CD14-positive monocyte (primary cell): ENCODE results near the gene CEACAM4. TPM values are rescaled to one million over a fixed set of nuclear protein-coding genes. Genes with fewer than 3 reads are reported as not detected.

Experiments used
- DNase-seq, 3 donors: peaks; one replicate each; pipeline ENCODE4 v3.0.0-alpha.2; 2011 to 2022
- H2AFZ ChIP-seq: 2 replicates; pipeline ENCODE4 v1.6.0; 2012; ENCODE audit warnings: mild to moderate bottlenecking, low read depth, low read length, inconsistent platforms; ENCODE audit not compliant: insufficient read depth, poor library complexity, severe bottlenecking
- H3K27ac ChIP-seq, 2 donors: 1 replicate in 1 of 2; 2 replicates in 1 of 2; pipeline ENCODE4 v1.5.1; 2012 to 2013; ENCODE audit warnings: low read length in 2 of 2, control low read depth in 1 of 2, inconsistent platforms in 1 of 2, low read depth in 1 of 2, mild to moderate bottlenecking in 1 of 2
- H3K27me3 ChIP-seq, 2 donors: one replicate each; pipeline versions ENCODE4 v1.6.0 to v1.6.1; 2011 to 2013; ENCODE audit warnings: low read length in 2 of 2; ENCODE audit not compliant: control insufficient read depth in 2 of 2, insufficient read depth in 2 of 2
- H3K36me3 ChIP-seq, 2 donors: replicated peaks in 1 of 2; 1 replicate in 1 of 2; 2 replicates in 1 of 2; pipeline versions ENCODE4 v1.5.1 to v1.6.1; 2012 to 2013; ENCODE audit warnings: low read length in 2 of 2, control low read depth in 1 of 2, inconsistent platforms in 1 of 2, mild to moderate bottlenecking in 1 of 2; ENCODE audit not compliant: insufficient read depth in 2 of 2, control insufficient read depth in 1 of 2
- H3K4me1 ChIP-seq, 2 donors: 1 replicate in 1 of 2; 2 replicates in 1 of 2; pipeline versions ENCODE4 v1.5.1 to v1.6.1; 2012 to 2013; ENCODE audit warnings: low read length in 2 of 2, control low read depth in 1 of 2, inconsistent platforms in 1 of 2, mild to moderate bottlenecking in 1 of 2, moderate library complexity in 1 of 2; ENCODE audit not compliant: insufficient read depth in 2 of 2, control insufficient read depth in 1 of 2
- H3K4me2 ChIP-seq: replicated peaks from 2 replicates; pipeline ENCODE3; 2012; ENCODE audit warnings: low read length, moderate library complexity, mild to moderate bottlenecking; ENCODE audit not compliant: poor library complexity, severe bottlenecking; ENCODE audit errors: extremely low read depth
- H3K4me3 ChIP-seq, 3 experiments: fragments of 200-600 bp in 1 of 3; sonication (generic) in 1 of 3; replicated peaks in 1 of 3; 1 replicate in 2 of 3; 2 replicates in 1 of 3; pipeline ENCODE4 v1.5.1; 2011 to 2013; ENCODE audit warnings: low read length in 3 of 3, mild to moderate bottlenecking in 3 of 3, control low read depth in 2 of 3, low read depth in 2 of 3, inconsistent platforms in 1 of 3, moderate library complexity in 1 of 3
- H3K79me2 ChIP-seq: 2 replicates; pipeline ENCODE4 v1.6.0; 2012; ENCODE audit warnings: mild to moderate bottlenecking, control low read depth, inconsistent platforms, low read length, moderate library complexity; ENCODE audit not compliant: insufficient read depth
- H3K9ac ChIP-seq: 2 replicates; pipeline ENCODE4 v1.6.0; 2017; ENCODE audit warnings: low read length, mild to moderate bottlenecking; ENCODE audit not compliant: insufficient read depth, poor library complexity, severe bottlenecking
- H3K9me3 ChIP-seq, 2 donors: replicated peaks in 1 of 2; 1 replicate in 1 of 2; 2 replicates in 1 of 2; pipeline versions ENCODE4 v1.5.1 to v1.6.1; 2012 to 2013; ENCODE audit warnings: low read length in 2 of 2, control low read depth in 1 of 2; ENCODE audit not compliant: control insufficient read depth in 1 of 2, insufficient read depth in 1 of 2
- H4K20me1 ChIP-seq: 2 replicates; pipeline ENCODE4 v1.6.0; 2012; ENCODE audit warnings: mild to moderate bottlenecking, low read length, control low read depth, moderate library complexity; ENCODE audit not compliant: insufficient read depth
- H3K27ac Mint-ChIP-seq, 7 donors: one replicate each; pipeline ENCODE4 v1.8.0; 2020; ENCODE audit warnings: mild to moderate bottlenecking in 7 of 7, mixed read lengths in 7 of 7, moderate library complexity in 6 of 7, inconsistent platforms in 2 of 7
- H3K27me3 Mint-ChIP-seq, 3 donors: one replicate each; pipeline ENCODE4 v1.8.0; 2021 to 2022; ENCODE audit warnings: low read depth in 3 of 3, mild to moderate bottlenecking in 3 of 3, mixed read lengths in 3 of 3, moderate library complexity in 3 of 3, inconsistent platforms in 1 of 3
- H3K36me3 Mint-ChIP-seq, 2 donors: one replicate each; pipeline ENCODE4 v1.8.0; 2020; ENCODE audit warnings: mixed read lengths in 2 of 2, inconsistent platforms in 1 of 2, mild to moderate bottlenecking in 1 of 2
- H3K4me1 Mint-ChIP-seq: one replicate; pipeline ENCODE4 v1.8.0; 2020; ENCODE audit warnings: mild to moderate bottlenecking, mixed read lengths
- H3K4me3 Mint-ChIP-seq, 2 donors: one replicate each; pipeline ENCODE4 v1.8.0; 2020; ENCODE audit warnings: mild to moderate bottlenecking in 2 of 2, mixed read lengths in 2 of 2, moderate library complexity in 1 of 2
- H3K9me3 Mint-ChIP-seq, 7 donors: one replicate each; pipeline ENCODE4 v1.8.0; 2020 to 2022; ENCODE audit warnings: mixed read lengths in 7 of 7, mild to moderate bottlenecking in 6 of 7, moderate library complexity in 6 of 7, inconsistent platforms in 2 of 7
- WGBS: methylation state at CpG from one replicate; pipeline ENCODE4 v1.1.5; 2013; ENCODE audit warnings: missing lambda C conversion rate; ENCODE audit not compliant: insufficient coverage; 5-methylcytosine and 5-hydroxymethylcytosine counted together
- intact Hi-C, 2 donors: fragments of 100-400 bp; cut with micrococcal nuclease; formaldehyde crosslinking; loops; one replicate each; pipeline versions ENCODE4 v1.15.0 to v1.15.1; 2023
- polyA plus RNA-seq, 3 donors: library from polyadenylated mRNA; depleted of rRNA in 1 of 3; unstranded in 2 of 3; stranded (reverse) in 1 of 3; fragments of 300-500 nt in 2 of 3; fragments of >200 nt in 1 of 3; fragmentation: Illumina TruSeq in 2 of 3; gene quantifications; 1 replicate in 2 of 3; 2 replicates in 1 of 3; pipeline ENCODE4 v1.2.3, GENCODE V29; 2012 to 2021
- TF ChIP-seq, protein P1 (sequence below): fragments of 200-600 bp; IDR thresholded peaks from one replicate; pipeline ENCODE4 v1.8.0; 2022; ENCODE audit warnings: antibody characterized with exemption, mild to moderate bottlenecking

CEACAM4 gene
- polyA plus RNA-seq, 3 donors: 23.1 to 40.7 (median 27.5) TPM

DNA sequence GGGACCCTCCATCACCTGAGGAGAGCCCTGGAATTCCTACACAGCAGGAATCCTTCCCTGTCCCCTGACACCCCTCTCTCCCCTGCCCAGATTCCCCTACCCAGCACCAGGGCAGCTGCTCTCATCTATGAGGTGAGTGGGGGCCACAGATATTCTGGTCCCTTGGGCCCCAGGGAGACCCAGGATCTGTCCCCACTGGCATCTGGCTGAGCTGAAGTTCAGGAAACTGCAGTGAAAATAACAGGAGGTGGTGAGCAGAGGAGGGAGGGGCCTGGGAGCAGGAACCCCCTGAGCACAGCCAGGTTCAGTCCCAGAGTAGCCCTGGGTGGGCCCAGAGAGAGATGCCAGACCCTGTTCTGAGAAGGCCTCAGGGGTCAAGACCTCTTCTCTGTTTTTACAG lies 40.8 kb downstream of the CEACAM4 start:
- intact Hi-C loops: no loop called here
- peaks cover 15 to 21% (median 19%) of the 10 kb centered on the region in 7 donors for H3K9me3 Mint-ChIP-seq

DNA sequence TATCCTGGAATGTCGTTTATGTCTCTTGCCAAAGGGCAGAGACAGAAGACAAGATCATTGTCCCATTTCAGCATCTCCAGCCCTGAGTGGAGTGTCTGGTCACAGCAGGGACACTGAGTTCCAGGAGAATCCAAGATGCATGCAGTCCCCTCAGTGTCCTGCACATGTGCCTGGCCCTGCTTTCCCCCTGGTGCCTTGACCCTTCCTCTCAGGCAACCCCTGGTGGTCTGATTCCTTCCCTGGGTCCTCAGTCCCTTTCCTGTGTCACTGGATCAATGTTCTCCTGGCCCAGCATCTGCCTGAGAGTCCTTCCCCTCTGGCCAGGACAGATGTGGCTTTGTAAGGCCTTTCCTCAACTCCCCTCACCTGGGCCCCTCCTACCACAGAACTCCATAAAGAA lies 41.9 kb downstream of the CEACAM4 start:
- intact Hi-C loops: no loop called here
- Histone ChIP-seq H3K36me3 (peaks cover 20 to 68% of the 10 kb centered on the region in 2 donors), H3K4me3 (no peak overlapping the region), H3K27ac (no peak overlapping the region), H3K9me3 (peaks cover 27 to 28% of the 10 kb centered on the region in 2 donors), H3K4me1 (no peaks in the 10 kb centered on the region), H3K9ac (no peak overlapping the region), H4K20me1 (no peaks in the 10 kb centered on the region), H3K27me3 (no peaks in the 10 kb centered on the region), H3K4me2 (no peak overlapping the region), H3K79me2 (no peaks in the 10 kb centered on the region), H2AFZ (no peak overlapping the region)
- Mint-ChIP-seq H3K27ac (no peak overlapping the region), H3K27me3 (peaks cover 0 to 4% (median 4%) of the 10 kb centered on the region in 3 donors), H3K4me3 (no peak overlapping the region), H3K4me1 (no peaks in the 10 kb centered on the region), H3K36me3 (peaks cover 64 to 65% of the 10 kb centered on the region in 2 donors), H3K9me3 (peaks cover 26 to 32% (median 28%) of the 10 kb centered on the region in 7 donors)
- no peak for DNase-seq
- TF ChIP-seq, protein P1, sequence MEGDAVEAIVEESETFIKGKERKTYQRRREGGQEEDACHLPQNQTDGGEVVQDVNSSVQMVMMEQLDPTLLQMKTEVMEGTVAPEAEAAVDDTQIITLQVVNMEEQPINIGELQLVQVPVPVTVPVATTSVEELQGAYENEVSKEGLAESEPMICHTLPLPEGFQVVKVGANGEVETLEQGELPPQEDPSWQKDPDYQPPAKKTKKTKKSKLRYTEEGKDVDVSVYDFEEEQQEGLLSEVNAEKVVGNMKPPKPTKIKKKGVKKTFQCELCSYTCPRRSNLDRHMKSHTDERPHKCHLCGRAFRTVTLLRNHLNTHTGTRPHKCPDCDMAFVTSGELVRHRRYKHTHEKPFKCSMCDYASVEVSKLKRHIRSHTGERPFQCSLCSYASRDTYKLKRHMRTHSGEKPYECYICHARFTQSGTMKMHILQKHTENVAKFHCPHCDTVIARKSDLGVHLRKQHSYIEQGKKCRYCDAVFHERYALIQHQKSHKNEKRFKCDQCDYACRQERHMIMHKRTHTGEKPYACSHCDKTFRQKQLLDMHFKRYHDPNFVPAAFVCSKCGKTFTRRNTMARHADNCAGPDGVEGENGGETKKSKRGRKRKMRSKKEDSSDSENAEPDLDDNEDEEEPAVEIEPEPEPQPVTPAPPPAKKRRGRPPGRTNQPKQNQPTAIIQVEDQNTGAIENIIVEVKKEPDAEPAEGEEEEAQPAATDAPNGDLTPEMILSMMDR: no peak
- 100% methylated on average over 1 of the region's 1 CpG for WGBS

More for the DNA sequence above, 40.8 kb downstream of the CEACAM4 start:
- Histone ChIP-seq H3K4me1 (peaks cover 0 to 3% of the 10 kb centered on the region in 2 donors), H3K9me3 (peaks cover 17% of the 10 kb centered on the region in 2 donors), H3K9ac (no peak overlapping the region), H3K4me2 (no peak overlapping the region), H3K27ac (no peak overlapping the region), H3K27me3 (no peaks in the 10 kb centered on the region), H3K79me2 (no peaks in the 10 kb centered on the region), H4K20me1 (no peaks in the 10 kb centered on the region), H3K36me3 (peaks cover 18 to 56% of the 10 kb centered on the region in 2 donors), H2AFZ (no peak overlapping the region), H3K4me3 (no peak overlapping the region)
- no peak for DNase-seq
- Mint-ChIP-seq H3K4me3 (no peak overlapping the region), H3K27me3 (peaks cover 0 to 4% (median 4%) of the 10 kb centered on the region in 3 donors), H3K4me1 (peaks cover 6% of the 10 kb centered on the region), H3K27ac (no peak overlapping the region), H3K36me3 (peaks cover 53 to 55% of the 10 kb centered on the region in 2 donors)
- TF ChIP-seq, protein P1: no peak
